NCI-H2107 (cell line): ENCODE results near the gene CD226.
"Not testable (repeated sequence)": the region's sequence is repeated elsewhere in the genome, so short reads cannot be mapped to it uniquely, and the experiment has no call there.

Source experiments
- DNase-seq: peaks from one replicate; lab custom pipeline; 2025; lab: John Stamatoyannopoulos, UW

CD226 gene

DNA sequence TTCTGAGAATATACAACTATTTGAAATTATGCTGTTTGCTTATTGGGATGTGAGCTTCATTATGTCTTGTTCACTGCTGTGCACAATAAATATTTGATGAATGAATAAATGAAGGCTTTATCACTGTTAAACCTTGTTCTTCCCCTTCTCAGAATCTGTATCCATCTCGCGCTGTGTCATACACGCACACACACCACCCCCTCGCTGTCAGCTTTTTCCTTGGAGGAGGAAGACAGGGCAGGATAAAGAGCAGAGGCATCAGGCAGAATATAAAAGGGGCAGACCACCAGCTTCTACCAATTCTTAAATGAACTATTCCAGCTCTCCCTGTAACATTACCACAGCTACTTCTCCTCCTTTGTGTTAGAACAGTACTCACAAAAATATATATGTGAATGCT is 75.0 kb downstream of the CD226 start:
- no peak for DNase-seq

DNA sequence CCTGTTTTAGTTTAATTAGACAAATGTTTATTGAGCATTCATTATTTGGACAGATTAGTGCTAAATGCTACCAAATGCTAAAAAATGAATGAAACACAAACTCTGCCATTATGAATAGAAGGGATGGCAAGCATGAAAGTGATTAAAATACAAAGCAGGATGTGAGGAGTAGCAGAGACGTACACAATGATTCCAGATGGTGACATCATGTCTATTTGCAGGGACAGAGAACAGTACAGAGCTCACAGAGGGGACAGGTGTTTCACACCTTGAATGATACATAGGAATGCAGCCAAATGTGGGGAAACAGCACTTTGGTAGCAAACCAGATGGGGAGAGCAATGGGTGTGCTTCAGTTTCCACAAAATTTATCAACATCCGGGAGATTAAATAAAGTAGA is 76.3 kb downstream of the CD226 start:
- DNase-seq = no peak

DNA sequence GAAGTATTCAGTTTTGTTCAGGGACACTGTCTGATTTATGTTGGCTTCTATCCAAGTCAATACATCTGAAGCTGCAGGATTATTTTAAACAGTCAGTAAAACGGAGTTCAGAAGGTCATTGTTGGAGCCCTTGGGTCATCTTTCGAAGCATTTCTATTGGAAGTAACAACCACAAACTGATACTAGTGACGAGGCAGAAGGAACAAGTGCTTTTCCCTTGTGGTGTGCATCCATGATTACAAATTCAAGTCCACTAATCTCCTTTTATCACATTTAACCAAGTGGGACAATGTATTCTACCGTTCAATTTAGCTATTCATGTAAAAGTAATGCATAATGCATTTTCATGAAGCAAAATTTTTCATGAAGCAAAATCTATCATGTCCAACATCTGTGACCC is 76.9 kb downstream of the CD226 start:
- DNase-seq = no peak

DNA sequence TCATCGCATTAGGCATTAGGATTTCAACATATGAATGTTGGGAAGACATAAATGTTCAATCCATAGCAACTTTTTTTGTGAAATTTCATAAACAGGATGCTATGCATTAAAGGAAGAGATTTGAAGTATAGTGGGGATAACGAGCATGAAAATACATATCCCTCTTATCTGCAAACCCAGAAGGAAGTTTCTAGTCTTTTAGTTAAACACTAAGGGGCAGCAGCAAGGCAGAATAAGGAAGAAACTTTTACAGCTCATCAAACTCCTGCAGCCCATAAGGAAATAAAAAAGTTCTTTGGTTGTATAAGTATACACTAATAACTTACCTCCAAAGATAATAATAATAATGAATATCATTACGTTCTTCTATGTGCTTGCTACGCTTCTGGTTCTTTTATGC is 81.5 kb downstream of the CD226 start:
- DNase-seq = no peak

DNA sequence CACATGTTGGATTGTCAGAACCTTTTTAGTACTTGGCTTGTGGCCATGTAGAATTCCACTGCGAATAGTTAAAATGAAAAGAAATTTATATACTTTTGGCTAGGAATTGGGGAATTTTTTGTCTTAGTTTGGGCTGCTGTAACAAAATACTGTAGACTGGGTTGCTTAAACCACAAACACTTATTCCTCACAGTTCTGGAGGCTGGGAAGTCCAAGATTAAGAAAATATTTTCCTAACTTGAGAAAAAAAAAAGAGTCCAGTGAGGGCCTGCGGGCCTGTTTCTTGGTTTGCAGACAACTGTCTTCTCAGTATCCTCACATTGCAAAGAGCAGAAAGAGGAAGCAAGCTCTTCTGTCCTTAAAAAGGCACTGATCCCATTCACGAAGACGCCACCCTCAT is 81.9 kb downstream of the CD226 start:
- DNase-seq = no peak

DNA sequence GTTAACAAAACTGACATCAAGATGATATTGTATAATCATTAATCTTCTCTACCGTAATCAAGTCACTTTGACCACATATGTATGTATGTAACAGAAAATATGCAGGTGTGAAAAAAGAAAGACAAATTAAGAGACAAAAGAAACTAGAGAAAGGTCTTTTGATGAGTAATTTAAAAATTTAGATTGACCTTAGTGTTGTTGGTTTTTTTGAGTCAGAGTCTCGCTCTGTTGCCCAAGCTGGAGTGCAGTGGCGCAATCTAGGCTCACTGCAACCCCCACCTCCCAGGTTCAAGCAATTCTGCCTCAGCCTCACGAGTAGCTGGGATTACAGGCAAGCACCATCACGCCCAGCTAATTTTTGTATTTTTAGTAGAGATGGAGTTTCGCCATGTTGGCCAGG is 82.9 kb downstream of the CD226 start:
- DNase-seq = not testable (repeated sequence)

DNA sequence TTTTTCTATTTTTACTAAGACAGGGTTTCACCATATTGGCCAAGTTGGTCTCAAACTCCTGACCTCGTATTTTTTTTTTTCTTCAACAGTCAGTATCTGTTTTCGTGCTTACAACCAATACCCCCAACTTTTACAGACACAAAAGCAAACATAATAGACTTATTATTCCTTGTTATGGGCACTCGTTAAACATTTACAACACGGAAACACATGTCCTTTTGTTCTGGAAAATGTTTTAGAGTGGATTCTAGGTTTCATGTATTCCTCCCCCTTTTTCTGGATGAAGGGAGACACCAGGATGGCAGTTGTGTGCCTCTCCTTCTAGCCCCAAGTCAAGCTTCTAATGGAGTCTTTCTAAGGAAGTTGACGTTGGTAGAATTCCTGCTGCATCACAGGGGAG is 88.8 kb downstream of the CD226 start:
- DNase-seq = no peak

DNA sequence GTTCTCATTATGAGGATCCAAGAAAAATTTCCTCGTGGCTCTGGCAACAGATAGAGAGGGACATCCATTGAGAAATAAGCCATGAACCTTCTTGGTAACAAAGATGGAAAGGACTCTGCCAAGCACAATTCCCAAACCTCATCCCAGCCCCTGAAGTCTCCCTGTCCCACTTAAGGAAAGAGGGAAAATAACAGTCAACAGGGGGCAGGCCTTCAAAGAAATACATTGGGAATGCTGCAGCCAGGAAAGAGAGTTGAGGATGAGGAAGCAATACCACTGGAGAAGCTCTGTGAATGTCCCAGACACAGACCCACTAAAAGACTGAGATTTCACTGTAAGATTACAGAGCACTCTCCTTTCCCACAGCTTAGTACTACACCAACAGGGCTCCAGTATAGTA is 93.2 kb downstream of the CD226 start:
- no peak for DNase-seq

DNA sequence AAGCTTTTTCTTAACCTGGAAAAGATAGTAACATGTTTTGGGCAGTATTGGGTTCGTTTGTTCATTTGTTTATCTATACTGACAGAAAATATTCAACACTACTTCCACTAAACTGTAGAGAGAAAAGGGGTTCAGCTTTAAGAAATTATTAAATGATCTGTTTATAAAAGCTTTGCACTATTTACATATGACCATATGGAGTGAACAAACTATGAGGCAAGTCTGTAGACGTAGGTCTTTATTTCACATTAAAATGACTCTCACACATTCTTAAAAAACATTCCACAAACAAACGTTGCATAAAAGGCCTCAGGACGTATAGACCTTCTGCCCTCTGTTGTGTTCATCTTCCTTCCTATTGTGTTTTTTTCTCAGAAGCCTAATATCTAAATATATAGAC is 94.6 kb downstream of the CD226 start:
- no peak for DNase-seq

DNA sequence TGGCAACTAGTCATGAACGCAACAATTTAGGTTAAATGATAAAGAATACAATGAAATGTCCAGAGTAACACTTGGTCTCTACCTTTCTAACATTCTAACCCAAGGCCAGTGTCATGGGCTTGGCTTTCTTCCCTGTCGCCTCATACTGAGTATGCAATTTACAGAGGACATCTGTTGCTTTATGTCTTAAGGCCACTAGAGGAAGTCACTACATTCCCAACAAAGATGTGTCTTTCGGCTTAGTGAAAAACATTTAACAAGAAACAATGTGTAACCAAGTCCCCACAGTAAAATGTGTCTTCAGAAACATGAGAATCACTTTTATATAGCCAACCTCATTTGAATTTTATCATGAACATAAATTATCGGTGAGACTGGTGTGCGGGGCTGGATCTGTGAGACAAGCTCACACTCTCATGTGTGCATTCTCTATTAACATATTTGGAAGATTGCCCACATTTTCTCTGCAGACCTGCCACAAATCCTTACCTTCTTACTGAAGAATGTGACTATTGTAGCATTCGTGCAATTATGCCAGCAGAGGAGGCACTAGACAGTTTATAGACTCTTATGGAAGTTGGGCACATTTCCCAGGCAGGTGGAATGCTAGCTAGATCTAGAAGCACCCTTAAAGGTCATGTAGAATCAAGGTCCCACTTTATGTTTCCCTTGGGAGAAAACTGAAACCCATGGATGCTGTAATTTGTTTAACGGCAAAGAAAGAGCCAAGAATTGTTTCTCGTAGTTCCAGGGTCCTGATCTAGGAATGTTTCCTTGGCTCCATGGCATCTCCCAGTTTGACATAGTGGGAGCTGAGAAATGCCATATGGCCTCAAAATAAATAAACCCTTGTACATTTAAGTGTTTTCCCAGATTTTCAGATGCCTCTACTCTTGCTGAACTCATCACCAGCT is 101.8 kb downstream of the CD226 start:
- DNase-seq = peak; percentile 95

DNA sequence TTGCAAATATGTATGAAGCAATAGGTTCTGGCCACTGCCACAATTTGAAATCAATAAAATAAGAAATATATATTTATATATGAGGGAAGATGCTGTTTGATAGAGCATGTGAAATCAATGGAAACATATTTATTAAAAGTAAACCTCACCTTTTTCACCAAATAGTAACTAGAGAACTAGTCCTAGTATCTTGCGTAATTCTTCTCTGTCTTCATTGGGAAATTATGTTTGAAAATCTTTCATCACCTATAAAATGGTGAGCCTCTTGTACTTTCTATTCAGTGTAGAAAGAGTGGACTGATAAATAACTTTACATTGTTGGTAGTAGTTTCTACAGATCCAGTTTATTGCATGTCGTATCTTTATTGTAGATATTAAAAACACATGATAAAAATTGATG is 103.0 kb downstream of the CD226 start:
- no peak for DNase-seq

DNA sequence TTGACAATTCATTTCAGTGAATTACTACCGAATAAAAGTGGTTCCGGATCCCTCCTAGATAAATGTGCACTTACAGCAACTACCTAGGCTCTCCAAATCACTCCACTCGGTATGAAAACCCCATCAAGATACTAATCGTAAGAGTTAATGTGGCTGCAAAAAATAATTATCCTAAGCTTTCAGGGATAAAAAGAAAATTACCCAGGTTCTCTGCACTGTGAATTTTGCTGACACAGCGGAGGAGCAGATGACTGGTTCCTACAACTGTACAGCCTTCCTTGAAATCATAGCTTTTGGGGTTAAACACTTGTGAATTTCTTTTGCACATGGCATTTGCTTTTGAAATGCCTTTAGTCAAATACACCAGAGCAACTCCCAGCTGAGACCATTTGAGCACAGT is 104.7 kb downstream of the CD226 start:
- no peak for DNase-seq

DNA sequence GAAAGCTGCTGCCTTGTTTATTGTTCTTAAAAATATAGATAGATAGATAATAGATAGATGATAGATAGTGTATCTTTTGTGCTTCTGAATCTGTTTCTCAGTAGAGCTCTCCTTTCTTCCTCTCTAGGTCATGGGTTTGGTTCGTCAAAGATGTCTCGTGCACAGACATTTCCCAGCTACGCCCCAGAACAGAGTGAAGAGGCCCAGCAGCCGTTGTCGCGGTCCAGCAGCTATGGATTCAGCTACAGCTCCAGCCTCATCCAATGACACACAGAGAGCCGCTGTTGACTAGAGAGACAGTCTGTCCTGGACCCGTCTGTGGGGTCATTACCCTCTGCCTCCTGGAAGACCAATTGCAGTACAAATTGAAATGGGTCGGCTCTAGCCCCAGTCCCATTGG is 106.6 kb downstream of the CD226 start:
- DNase-seq = no peak

DNA sequence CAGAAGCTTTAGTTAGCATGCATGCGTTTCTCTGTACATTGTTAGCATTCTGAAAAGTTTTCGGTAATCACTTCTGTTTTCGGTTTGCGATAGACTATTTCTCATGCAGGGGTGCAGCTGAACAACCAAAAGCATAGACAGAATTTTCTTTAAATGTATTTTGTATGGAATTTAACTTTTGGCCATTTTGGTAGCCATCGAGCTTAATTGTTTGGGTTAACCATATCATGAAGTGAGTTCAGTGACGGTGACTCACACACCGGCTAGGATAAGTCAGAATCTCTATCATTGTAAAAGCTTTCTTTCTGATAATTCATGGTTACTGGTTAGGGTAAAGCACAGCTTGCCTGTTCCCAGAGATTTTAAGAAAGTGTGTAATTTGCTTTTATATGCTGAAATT is 107.2 kb downstream of the CD226 start:
- no peak for DNase-seq

DNA sequence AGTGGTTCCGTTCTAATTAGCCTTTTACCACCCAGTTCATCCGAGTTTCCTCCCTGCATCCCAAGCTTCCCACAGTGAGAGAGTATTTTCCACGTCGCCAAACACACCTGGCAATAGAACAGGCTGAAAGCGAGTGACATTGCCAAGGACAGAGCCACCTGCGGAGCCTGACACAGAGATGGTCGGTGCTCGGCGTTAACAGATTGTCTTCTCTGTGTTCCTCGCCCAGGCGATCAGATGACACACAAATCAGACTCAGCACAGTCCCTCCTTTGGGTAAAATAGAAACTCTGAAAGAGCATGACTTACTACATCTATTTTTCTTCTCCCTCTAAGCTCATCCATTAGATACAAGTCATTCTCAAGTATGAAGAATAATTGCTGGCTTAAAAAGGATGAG is 107.7 kb downstream of the CD226 start:
- DNase-seq = no peak

DNA sequence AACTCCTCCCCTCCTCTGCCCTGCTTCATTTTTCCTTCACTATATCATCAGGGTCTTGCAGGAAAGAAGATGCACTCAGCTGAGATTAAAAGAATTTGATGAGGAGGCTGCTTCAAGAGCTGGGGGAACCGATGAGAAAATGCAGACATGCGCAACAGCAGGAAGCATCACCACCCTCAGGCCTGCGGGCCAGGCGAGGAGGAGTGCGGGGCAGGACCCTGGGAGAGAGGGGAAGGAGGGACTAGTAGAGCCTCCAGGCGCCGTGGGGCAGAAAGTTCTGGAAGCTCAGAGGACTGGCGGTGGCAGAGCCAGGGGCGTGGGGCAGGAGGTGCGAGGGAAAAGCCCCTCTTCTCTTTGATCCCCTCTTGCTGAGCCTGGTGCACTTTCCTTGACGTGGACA is 108.2 kb downstream of the CD226 start:
- DNase-seq = no peak

DNA sequence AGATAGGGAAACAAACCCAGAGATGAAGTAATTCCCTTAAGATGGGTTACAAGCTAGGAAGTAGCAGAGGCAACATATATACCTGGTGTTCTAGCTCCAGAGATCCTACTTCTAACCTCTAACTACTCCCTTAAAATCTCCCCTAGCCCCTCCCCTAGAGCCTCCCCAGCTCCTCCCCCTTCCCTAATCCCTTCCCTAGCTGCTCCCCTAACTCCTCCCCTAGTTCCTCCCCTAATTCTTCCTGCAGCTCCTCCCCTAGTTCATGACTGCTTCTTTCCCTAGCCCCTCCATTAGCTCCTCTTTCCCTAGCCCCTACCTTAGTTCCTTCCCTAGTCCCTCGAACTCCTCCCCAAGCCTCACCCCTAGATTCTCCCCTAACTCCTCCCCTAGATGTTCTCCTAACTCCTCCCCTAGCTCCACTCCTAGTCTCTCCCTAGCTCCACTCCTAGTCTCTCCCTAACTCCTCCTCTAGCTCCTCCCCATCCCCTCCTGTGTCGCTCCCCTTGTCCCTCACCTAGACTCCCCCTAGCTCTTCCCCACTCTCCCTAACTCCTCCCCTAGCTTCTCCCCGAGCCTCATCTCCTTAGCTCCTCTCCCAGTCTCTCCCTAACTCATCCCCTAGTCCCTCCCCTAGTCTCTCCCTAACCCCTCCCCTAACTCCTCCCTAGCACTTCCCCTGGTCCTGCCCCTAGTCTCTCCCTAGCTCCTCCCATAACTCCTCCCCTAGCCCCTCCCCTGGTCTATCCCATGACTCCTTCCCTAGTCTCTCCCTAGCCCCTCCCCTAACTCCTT is 108.9 kb downstream of the CD226 start:
- DNase-seq = no peak

DNA sequence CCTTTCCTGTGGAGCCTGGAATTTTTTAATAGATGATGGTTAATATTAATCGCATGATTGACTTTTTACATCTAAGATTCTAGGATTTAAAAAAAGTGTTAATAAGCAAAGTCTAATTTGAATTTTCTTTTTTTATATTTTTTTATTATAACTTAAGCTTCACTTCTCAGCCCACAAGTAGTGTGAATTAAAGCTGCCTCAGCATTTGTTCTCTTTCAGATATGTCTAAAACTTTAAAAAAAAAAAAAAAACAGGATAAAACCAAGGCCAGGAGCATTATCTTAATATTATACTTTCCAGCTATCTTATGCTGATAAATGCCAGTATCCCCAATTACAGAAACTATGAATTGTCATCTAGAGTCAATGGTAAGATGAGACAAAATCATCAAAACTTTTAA is 109.7 kb downstream of the CD226 start:
- no peak for DNase-seq

DNA sequence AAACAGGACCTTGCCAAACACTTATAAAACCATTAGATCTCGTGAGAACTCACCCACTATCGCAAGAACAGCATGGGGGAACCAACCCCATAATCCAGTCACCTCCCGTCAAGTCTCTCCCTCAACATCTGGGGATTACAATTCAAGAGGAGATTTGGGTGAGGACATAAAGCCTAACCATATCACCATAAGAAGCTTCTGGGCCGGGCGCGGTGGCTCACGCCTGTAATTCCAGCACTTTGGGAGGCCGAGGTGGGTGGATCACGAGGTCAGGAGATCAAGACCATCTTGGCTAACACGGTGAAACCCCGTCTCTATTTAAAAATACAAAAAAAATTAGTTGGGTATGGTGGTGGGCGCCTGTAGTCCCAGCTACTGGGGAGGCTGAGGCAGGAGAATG is 112.7 kb downstream of the CD226 start:
- not testable (repeated sequence) for DNase-seq

DNA sequence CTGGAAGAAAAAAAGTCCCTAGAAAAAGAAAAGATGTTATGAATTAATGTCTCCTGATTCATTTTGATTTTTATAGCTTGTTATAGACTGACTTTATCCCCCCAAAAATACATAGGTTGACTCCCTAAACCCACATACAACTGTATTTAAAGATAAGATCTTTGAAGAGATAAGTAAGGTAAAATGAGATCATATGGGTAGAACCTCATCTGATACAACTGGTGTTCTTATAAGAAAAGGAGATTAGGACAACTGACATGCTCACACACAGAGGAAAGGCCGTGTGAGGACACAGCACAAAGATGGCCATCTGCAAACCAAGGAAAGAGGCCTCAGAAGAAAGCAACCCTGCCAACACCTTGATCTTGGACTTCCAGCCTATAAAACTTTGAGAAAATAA is 117.5 kb downstream of the CD226 start:
- no peak for DNase-seq

DNA sequence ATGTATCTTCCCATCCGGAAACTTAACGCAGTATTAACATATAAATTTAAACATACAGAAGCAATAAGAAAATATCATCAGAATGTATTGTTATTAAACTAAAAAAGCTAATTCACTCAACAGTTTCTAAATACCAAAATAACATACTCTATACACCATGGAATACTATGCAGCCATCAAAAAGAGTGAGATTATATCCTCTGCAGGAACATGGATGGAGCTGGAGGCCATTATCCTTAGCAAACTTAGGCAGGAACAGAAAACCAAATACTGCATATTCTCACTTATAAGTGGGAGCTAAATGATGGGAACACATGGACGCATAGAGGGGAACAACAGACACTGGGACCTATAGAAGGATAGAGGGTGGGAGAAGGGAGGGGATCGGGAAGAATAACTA is 127.1 kb downstream of the CD226 start:
- DNase-seq = no peak

DNA sequence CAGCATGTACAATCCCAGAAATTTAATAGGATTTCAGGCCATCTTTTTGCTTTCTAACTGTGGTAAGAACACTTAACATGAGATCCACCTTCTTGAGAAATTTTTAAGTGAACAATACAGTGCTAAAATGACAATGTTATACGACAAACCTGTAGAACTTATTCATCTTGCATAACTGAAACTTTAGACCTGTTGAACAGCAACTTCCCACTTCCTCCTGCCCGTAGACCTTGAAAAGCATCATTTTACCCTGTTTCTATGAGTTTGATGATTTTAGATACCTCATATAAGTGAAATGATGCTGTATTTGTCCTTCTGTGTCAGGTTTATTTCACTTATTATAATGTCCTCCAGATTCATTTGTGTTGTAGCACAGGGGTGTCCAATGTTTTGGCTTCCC is 128.2 kb downstream of the CD226 start:
- no peak for DNase-seq

DNA sequence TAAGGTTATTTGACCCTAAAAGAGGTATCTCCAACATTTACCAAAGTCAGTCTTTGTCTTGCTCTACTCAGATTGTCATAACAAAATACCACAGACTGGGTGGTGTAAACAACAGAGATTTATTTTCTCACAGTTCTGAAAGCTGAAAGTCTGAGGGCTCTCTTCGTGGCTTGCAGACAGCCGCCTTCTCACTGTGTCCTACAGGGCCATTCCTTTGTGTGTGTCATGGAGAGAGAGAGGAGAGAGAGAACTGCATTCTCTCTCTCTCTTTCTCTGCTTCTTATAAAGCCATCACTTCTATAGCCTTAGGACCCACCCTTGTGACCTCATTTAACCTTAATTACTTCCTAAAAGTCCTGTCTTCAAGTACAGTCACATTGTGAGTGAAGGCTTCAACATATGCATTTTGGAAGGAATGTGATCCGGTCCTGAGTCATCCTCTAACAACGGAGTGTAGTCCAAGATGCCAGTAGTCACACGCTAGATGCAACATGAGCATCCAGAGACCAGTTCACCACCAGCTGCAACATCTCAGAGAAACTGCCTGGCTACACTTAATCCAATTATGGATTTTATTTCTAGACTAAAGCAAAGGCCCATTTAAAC is 130.2 kb downstream of the CD226 start:
- no peak for DNase-seq
